GM23338 (cell line): Measurements from ENCODE around the gene ZNF560. TPM values are rescaled to one million over a fixed set of nuclear protein-coding genes. Genes with fewer than 3 reads are reported as not detected.

Experiments
- ATAC-seq: fragments of 200-7000 bp; cut with Tn5 transposase; 3 replicates; pipeline ENCODE4 v1.9.1; 2020
- DNase-seq: peaks from one replicate; pipeline ENCODE4 v3.0.0-alpha.2; 2015; ENCODE audit warnings: low spot score
- H2AFZ ChIP-seq: fragments of 200-600 bp; sonication (generic); 2 replicates; pipeline ENCODE4 v1.8.0; 2016; ENCODE audit warnings: antibody characterized with exemption, mild to moderate bottlenecking, moderate library complexity
- H3F3A ChIP-seq: fragments of 200-600 bp; sonication (generic); replicated peaks from 2 replicates; pipeline ENCODE4 v1.8.0; 2017; ENCODE audit warnings: antibody characterized with exemption, mixed run types, low read depth
- H3K27ac ChIP-seq: fragments of 200-600 bp; sonication (generic); 2 replicates; pipeline ENCODE4 v1.6.1; 2016; ENCODE audit warnings: low read depth
- H3K27me3 ChIP-seq: fragments of 200-600 bp; sonication (generic); 2 replicates; pipeline ENCODE4 v1.8.0; 2016; ENCODE audit warnings: mild to moderate bottlenecking, mixed run types, moderate library complexity; ENCODE audit not compliant: insufficient read depth
- H3K36me3 ChIP-seq: fragments of 200-600 bp; sonication (generic); 2 replicates; pipeline ENCODE4 v1.8.0; 2016; ENCODE audit warnings: mild to moderate bottlenecking; ENCODE audit not compliant: insufficient read depth
- H3K4me1 ChIP-seq: fragments of 200-600 bp; sonication (generic); 2 replicates; pipeline ENCODE4 v1.8.0; 2016; ENCODE audit warnings: mild to moderate bottlenecking, moderate library complexity; ENCODE audit not compliant: insufficient read depth
- H3K4me2 ChIP-seq: fragments of 200-600 bp; sonication (generic); 2 replicates; pipeline ENCODE4 v1.7.1; 2017; ENCODE audit warnings: mixed run types
- H3K4me3 ChIP-seq: fragments of 200-600 bp; sonication (generic); 2 replicates; pipeline ENCODE4 v1.6.1; 2016; ENCODE audit warnings: mixed run types
- H3K79me2 ChIP-seq: fragments of 200-600 bp; sonication (generic); replicated peaks from 2 replicates; pipeline ENCODE4 v1.8.0; 2017; ENCODE audit warnings: mild to moderate bottlenecking; ENCODE audit not compliant: insufficient read depth
- H3K9me2 ChIP-seq: fragments of 200-600 bp; sonication (generic); 2 replicates; pipeline ENCODE4 v1.8.0; 2017; ENCODE audit not compliant: insufficient read depth
- H4K20me1 ChIP-seq: fragments of 200-600 bp; sonication (generic); replicated peaks from 2 replicates; pipeline ENCODE4 v1.8.0; 2017; ENCODE audit warnings: mild to moderate bottlenecking; ENCODE audit not compliant: insufficient read depth
- H3K27ac Mint-ChIP-seq: 2 replicates; pipeline ENCODE4 v1.8.0; 2020; ENCODE audit warnings: inconsistent platforms, mild to moderate bottlenecking, moderate library complexity, mixed read lengths
- H3K27me3 Mint-ChIP-seq: 3 replicates; pipeline ENCODE4 v1.8.0; 2022; ENCODE audit warnings: low read depth, mild to moderate bottlenecking, moderate library complexity, mixed read lengths, inconsistent platforms; ENCODE audit not compliant: insufficient read depth, poor library complexity
- H3K36me3 Mint-ChIP-seq: 3 replicates; pipeline ENCODE4 v1.8.0; 2021; ENCODE audit warnings: low read depth, mild to moderate bottlenecking, inconsistent platforms, moderate library complexity, mixed read lengths
- H3K4me1 Mint-ChIP-seq: 3 replicates; pipeline ENCODE4 v1.8.0; 2020; ENCODE audit warnings: mild to moderate bottlenecking, inconsistent platforms, mixed read lengths
- H3K4me3 Mint-ChIP-seq: 3 replicates; pipeline ENCODE4 v1.8.0; 2021; ENCODE audit warnings: moderate library complexity, mild to moderate bottlenecking, inconsistent platforms, mixed read lengths
- H3K9me3 Mint-ChIP-seq: 3 replicates; pipeline ENCODE4 v1.8.0; 2020; ENCODE audit warnings: moderate library complexity, mild to moderate bottlenecking, inconsistent platforms, mixed read lengths
- CREB1 ChIP-seq: fragments of 250-450 bp; sonication (Bioruptor Pico); IDR thresholded peaks from 2 replicates; pipeline ENCODE4 v1.5.0; 2020; ENCODE audit warnings: low read depth, mild to moderate bottlenecking, moderate library complexity
- EZH2 ChIP-seq: fragments of 200-600 bp; sonication (generic); IDR thresholded peaks from one replicate; pipeline ENCODE4 v1.8.0; 2017; ENCODE audit warnings: antibody characterized with exemption, mild to moderate bottlenecking, low read depth; ENCODE audit not compliant: unreplicated experiment
- EZH2phosphoT487 ChIP-seq: fragments of 200-600 bp; sonication (generic); IDR thresholded peaks from one replicate; pipeline ENCODE4 v1.8.1; 2018; ENCODE audit warnings: antibody characterized with exemption; ENCODE audit not compliant: unreplicated experiment
- JUNB ChIP-seq: IDR thresholded peaks from one replicate; pipeline ENCODE4 v1.6.1; 2016; ENCODE audit warnings: antibody characterized with exemption; ENCODE audit not compliant: unreplicated experiment
- NANOG ChIP-seq: IDR thresholded peaks from 2 replicates; pipeline ENCODE4 v1.6.1; 2016; ENCODE audit warnings: antibody characterized with exemption, borderline replicate concordance
- POLR2AphosphoS5 ChIP-seq: IDR thresholded peaks from 2 replicates; pipeline ENCODE4 v1.6.1; 2016; ENCODE audit warnings: antibody characterized with exemption, low read depth
- STAT1 ChIP-seq: IDR thresholded peaks from one replicate; pipeline ENCODE4 v1.6.1; 2016; ENCODE audit warnings: antibody characterized with exemption; ENCODE audit not compliant: unreplicated experiment
- ZNF114 ChIP-seq: fragments of 250-450 bp; sonication (Bioruptor Pico); IDR thresholded peaks from 2 replicates; pipeline ENCODE4 v1.5.0; 2020; ENCODE audit warnings: mild to moderate bottlenecking, moderate library complexity
- ZNF331 ChIP-seq: fragments of 250-450 bp; sonication (Bioruptor Pico); IDR thresholded peaks from 2 replicates; pipeline ENCODE4 v1.5.0; 2020; ENCODE audit warnings: low read depth, mild to moderate bottlenecking, moderate library complexity
- polyA plus RNA-seq: library from polyadenylated mRNA; unstranded; fragments of >200 nt; fragmentation: Nextera tagmentation; extraction: Ambion mirVana; gene quantifications from 2 replicates; pipeline ENCODE4 v1.2.1, GENCODE V29; 2016
- total RNA-seq: library from RNA; depleted of rRNA; stranded (reverse); fragments of >200 nt; shearing (Covaris generic); gene quantifications from 2 replicates; pipeline ENCODE4 v1.2.3, GENCODE V29; 2014
- TF ChIP-seq, protein P1 (sequence below), 2 experiments: fragments of 200-600 bp in 1 of 2; sonication (generic) in 1 of 2; conservative IDR thresholded peaks; 2 replicates each; pipeline versions ENCODE4 v1.5.1 to v1.6.1; 2016 to 2017; ENCODE audit warnings: antibody characterized with exemption in 2 of 2, low read depth in 2 of 2, mild to moderate bottlenecking in 2 of 2, moderate library complexity in 1 of 2
- TF ChIP-seq, protein P2 (sequence below): IDR thresholded peaks from one replicate; pipeline ENCODE4 v1.6.1; 2018; ENCODE audit warnings: antibody characterized with exemption; ENCODE audit not compliant: unreplicated experiment
- TF ChIP-seq, protein P3 (sequence below): IDR thresholded peaks from 2 replicates; pipeline ENCODE4 v1.6.1; 2016; ENCODE audit warnings: antibody characterized with exemption
- TF ChIP-seq, protein P4 (sequence below): fragments of 250-450 bp; sonication (Bioruptor Pico); IDR thresholded peaks from 2 replicates; pipeline ENCODE4 v1.5.0; 2020; ENCODE audit warnings: mild to moderate bottlenecking, moderate library complexity

Gene ZNF560
- total and polyA plus RNA-seq, 2 experiments from 2014 or later = 0.14 TPM; not detected in 1

DNA sequence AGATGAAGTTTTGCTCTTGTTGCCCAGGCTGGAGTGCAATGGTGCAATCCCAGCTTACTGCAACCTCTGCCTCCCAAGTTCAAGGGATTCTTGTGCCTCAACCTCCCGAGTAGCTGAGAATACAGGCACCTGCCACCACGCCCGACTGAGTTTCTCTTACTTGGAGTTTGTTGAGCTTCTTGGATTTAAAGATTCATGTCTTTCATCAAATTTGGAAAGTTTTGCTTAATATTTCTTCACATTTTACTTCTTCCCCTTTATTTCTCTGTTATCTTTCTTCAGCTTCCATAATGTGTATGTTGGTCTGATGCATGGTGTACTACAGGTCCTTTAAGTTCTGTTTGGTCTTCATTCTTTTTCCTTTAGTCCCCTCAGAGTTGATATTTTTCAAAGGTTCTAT, 8.9 kb upstream of the ZNF560 start:
- Mint-ChIP-seq H3K4me1 (no peaks in the 10 kb centered on the region), H3K9me3 (peaks cover 89% of the 10 kb centered on the region), H3K4me3 (no peak overlapping the region), H3K36me3 (peaks cover 27% of the 10 kb centered on the region), H3K27ac (no peak overlapping the region), H3K27me3 (peaks cover 4% of the 10 kb centered on the region)
- no peak for TF ChIP-seq NANOG
- no peak for TF ChIP-seq STAT1
- TF ChIP-seq, protein P1, sequence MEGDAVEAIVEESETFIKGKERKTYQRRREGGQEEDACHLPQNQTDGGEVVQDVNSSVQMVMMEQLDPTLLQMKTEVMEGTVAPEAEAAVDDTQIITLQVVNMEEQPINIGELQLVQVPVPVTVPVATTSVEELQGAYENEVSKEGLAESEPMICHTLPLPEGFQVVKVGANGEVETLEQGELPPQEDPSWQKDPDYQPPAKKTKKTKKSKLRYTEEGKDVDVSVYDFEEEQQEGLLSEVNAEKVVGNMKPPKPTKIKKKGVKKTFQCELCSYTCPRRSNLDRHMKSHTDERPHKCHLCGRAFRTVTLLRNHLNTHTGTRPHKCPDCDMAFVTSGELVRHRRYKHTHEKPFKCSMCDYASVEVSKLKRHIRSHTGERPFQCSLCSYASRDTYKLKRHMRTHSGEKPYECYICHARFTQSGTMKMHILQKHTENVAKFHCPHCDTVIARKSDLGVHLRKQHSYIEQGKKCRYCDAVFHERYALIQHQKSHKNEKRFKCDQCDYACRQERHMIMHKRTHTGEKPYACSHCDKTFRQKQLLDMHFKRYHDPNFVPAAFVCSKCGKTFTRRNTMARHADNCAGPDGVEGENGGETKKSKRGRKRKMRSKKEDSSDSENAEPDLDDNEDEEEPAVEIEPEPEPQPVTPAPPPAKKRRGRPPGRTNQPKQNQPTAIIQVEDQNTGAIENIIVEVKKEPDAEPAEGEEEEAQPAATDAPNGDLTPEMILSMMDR (conservative IDR thresholded peaks at IDR 0.05; ENCODE audit: low read depth in 2 of 2) = no peak
- no peak for TF ChIP-seq EZH2phosphoT487
- no peak for TF ChIP-seq JUNB
- TF ChIP-seq CREB1 = no peak
- TF ChIP-seq, protein P2, sequence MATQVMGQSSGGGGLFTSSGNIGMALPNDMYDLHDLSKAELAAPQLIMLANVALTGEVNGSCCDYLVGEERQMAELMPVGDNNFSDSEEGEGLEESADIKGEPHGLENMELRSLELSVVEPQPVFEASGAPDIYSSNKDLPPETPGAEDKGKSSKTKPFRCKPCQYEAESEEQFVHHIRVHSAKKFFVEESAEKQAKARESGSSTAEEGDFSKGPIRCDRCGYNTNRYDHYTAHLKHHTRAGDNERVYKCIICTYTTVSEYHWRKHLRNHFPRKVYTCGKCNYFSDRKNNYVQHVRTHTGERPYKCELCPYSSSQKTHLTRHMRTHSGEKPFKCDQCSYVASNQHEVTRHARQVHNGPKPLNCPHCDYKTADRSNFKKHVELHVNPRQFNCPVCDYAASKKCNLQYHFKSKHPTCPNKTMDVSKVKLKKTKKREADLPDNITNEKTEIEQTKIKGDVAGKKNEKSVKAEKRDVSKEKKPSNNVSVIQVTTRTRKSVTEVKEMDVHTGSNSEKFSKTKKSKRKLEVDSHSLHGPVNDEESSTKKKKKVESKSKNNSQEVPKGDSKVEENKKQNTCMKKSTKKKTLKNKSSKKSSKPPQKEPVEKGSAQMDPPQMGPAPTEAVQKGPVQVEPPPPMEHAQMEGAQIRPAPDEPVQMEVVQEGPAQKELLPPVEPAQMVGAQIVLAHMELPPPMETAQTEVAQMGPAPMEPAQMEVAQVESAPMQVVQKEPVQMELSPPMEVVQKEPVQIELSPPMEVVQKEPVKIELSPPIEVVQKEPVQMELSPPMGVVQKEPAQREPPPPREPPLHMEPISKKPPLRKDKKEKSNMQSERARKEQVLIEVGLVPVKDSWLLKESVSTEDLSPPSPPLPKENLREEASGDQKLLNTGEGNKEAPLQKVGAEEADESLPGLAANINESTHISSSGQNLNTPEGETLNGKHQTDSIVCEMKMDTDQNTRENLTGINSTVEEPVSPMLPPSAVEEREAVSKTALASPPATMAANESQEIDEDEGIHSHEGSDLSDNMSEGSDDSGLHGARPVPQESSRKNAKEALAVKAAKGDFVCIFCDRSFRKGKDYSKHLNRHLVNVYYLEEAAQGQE = no peak
- TF ChIP-seq, protein P3, sequence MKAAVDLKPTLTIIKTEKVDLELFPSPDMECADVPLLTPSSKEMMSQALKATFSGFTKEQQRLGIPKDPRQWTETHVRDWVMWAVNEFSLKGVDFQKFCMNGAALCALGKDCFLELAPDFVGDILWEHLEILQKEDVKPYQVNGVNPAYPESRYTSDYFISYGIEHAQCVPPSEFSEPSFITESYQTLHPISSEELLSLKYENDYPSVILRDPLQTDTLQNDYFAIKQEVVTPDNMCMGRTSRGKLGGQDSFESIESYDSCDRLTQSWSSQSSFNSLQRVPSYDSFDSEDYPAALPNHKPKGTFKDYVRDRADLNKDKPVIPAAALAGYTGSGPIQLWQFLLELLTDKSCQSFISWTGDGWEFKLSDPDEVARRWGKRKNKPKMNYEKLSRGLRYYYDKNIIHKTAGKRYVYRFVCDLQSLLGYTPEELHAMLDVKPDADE = no peak
- no peak for TF ChIP-seq ZNF331 (CRISPR knock-in tag)
- no peak for TF ChIP-seq POLR2AphosphoS5
- TF ChIP-seq ZNF114 (CRISPR knock-in tag) = no peak
- TF ChIP-seq, protein P4, sequence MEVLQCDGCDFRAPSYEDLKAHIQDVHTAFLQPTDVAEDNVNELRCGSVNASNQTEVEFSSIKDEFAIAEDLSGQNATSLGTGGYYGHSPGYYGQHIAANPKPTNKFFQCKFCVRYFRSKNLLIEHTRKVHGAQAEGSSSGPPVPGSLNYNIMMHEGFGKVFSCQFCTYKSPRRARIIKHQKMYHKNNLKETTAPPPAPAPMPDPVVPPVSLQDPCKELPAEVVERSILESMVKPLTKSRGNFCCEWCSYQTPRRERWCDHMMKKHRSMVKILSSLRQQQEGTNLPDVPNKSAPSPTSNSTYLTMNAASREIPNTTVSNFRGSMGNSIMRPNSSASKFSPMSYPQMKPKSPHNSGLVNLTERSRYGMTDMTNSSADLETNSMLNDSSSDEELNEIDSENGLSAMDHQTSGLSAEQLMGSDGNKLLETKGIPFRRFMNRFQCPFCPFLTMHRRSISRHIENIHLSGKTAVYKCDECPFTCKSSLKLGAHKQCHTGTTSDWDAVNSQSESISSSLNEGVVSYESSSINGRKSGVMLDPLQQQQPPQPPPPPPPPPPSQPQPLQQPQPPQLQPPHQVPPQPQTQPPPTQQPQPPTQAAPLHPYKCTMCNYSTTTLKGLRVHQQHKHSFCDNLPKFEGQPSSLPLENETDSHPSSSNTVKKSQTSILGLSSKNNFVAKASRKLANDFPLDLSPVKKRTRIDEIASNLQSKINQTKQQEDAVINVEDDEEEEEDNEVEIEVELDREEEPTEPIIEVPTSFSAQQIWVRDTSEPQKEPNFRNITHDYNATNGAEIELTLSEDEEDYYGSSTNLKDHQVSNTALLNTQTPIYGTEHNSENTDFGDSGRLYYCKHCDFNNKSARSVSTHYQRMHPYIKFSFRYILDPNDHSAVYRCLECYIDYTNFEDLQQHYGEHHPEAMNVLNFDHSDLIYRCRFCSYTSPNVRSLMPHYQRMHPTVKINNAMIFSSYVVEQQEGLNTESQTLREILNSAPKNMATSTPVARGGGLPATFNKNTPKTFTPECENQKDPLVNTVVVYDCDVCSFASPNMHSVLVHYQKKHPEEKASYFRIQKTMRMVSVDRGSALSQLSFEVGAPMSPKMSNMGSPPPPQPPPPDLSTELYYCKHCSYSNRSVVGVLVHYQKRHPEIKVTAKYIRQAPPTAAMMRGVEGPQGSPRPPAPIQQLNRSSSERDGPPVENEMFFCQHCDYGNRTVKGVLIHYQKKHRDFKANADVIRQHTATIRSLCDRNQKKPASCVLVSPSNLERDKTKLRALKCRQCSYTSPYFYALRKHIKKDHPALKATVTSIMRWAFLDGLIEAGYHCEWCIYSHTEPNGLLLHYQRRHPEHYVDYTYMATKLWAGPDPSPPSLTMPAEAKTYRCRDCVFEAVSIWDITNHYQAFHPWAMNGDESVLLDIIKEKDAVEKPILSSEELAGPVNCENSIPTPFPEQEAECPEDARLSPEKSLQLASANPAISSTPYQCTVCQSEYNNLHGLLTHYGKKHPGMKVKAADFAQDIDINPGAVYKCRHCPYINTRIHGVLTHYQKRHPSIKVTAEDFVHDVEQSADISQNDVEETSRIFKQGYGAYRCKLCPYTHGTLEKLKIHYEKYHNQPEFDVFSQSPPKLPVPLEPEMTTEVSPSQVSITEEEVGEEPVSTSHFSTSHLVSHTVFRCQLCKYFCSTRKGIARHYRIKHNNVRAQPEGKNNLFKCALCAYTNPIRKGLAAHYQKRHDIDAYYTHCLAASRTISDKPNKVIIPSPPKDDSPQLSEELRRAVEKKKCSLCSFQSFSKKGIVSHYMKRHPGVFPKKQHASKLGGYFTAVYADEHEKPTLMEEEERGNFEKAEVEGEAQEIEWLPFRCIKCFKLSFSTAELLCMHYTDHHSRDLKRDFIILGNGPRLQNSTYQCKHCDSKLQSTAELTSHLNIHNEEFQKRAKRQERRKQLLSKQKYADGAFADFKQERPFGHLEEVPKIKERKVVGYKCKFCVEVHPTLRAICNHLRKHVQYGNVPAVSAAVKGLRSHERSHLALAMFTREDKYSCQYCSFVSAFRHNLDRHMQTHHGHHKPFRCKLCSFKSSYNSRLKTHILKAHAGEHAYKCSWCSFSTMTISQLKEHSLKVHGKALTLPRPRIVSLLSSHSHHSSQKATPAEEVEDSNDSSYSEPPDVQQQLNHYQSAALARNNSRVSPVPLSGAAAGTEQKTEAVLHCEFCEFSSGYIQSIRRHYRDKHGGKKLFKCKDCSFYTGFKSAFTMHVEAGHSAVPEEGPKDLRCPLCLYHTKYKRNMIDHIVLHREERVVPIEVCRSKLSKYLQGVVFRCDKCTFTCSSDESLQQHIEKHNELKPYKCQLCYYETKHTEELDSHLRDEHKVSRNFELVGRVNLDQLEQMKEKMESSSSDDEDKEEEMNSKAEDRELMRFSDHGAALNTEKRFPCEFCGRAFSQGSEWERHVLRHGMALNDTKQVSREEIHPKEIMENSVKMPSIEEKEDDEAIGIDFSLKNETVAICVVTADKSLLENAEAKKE = no peak
- no peak for TF ChIP-seq EZH2
- Histone ChIP-seq H3K9me2 (no peaks in the 10 kb centered on the region), H3K79me2 (no peaks in the 10 kb centered on the region), H3K4me3 (no peak overlapping the region), H2AFZ (no peak overlapping the region), H3K4me1 (no peaks in the 10 kb centered on the region), H3K27me3 (no peaks in the 10 kb centered on the region), H4K20me1 (no peaks in the 10 kb centered on the region), H3K36me3 (no peaks in the 10 kb centered on the region; the same call in 1 of the 2 replicates), H3F3A (no peaks in the 10 kb centered on the region), H3K27ac (no peak overlapping the region), H3K4me2 (no peak overlapping the region)
- DNase-seq = no peak
- ATAC-seq = no peak
